ENCODE measurements around the gene DENND1B. TPM values are rescaled to one million over a fixed set of nuclear protein-coding genes. Genes with fewer than 3 reads are reported as not detected.

DENND1B gene
- polyA plus RNA-seq, 1 of the 3 experiments (the other 2 are of a cell fraction): 1.4 TPM

GRCh38 chr1:197744979-197745378 is 30.3 kb downstream of the DENND1B start:
- TF ChIP-seq GATA2 (CRISPR knock-in tag; IDR thresholded peaks at IDR 0.05) (no peak), JUND (IDR thresholded peaks at IDR 0.05) (no peak), CTCF (IDR thresholded peaks at IDR 0.05) (no peak), FOSL2 (IDR thresholded peaks at IDR 0.05; ENCODE audit: borderline replicate concordance, low read depth) (no peak), USF1 (IDR thresholded peaks at IDR 0.05; ENCODE audit: borderline replicate concordance, low read depth) (no peak), RXRA (IDR thresholded peaks at IDR 0.05; ENCODE audit: borderline replicate concordance, low read depth) (no peak), TAF1 (IDR thresholded peaks at IDR 0.05; ENCODE audit: borderline replicate concordance, low read depth, low read length) (no peak), MAX (IDR thresholded peaks at IDR 0.05; ENCODE audit: low read depth) (no peak), YY1 (IDR thresholded peaks at IDR 0.05; ENCODE audit: low read depth) (no peak), ZBTB33 (IDR thresholded peaks at IDR 0.05; ENCODE audit: borderline replicate concordance, low read depth) (no peak)
- 78% methylated on average over 1 of the region's 1 CpG for WGBS (ENCODE audit: low lambda C conversion rate)
- POLR2A ChIA-PET: no interaction called here
- H3K9ac ChIP-seq: no peak overlapping the region
- peaks cover 0 to 7% of the 10 kb centered on the region in 2 experiments for H3K36me3 ChIP-seq (replicated peaks in 1 of 2; ENCODE audit: control insufficient read depth in 1 of 2, insufficient read depth in 2 of 2, low read length in 1 of 2)
- H2AFZ ChIP-seq (ENCODE audit: low read depth): no peak overlapping the region
- no peak for DNase-seq
- no peaks in the 10 kb centered on the region; the same call in 1 of the 2 replicates for H3K79me2 ChIP-seq (ENCODE audit: insufficient read depth)
- H3K27me3 ChIP-seq (ENCODE audit: insufficient read depth): no peaks in the 10 kb centered on the region
- H4K20me1 ChIP-seq (ENCODE audit: insufficient read depth): no peaks in the 10 kb centered on the region
- H3K4me3 ChIP-seq (ENCODE audit: low read depth in 2 of 2, low read length in 1 of 2): no peak overlapping the region
- H3F3A ChIP-seq (replicated peaks; ENCODE audit: insufficient read depth): no peaks in the 10 kb centered on the region
- H3K9me2 ChIP-seq: no peaks in the 10 kb centered on the region
- CTCF ChIA-PET: no interaction called here
- no peak overlapping the region for H3K4me2 ChIP-seq
- H3K9me3 ChIP-seq: no peaks in the 10 kb centered on the region
- H3K4me1 ChIP-seq (ENCODE audit: control insufficient read depth in 1 of 2, insufficient read depth in 2 of 2, low read depth in 1 of 2, low read length in 1 of 2): no peaks in the 10 kb centered on the region
- no peak overlapping the region for H3K27ac ChIP-seq (ENCODE audit: low read depth in 2 of 2, low read length in 1 of 2)

- Histone ChIP-seq H3K27ac (ENCODE audit: low read depth in 2 of 2, low read length in 1 of 2) (no peak overlapping the region), H3K9me3 (no peaks in the 10 kb centered on the region), H3F3A (replicated peaks; ENCODE audit: insufficient read depth) (no peaks in the 10 kb centered on the region), H2AFZ (ENCODE audit: low read depth) (no peak overlapping the region), H3K9me2 (no peaks in the 10 kb centered on the region), H4K20me1 (ENCODE audit: insufficient read depth) (no peaks in the 10 kb centered on the region), H3K79me2 (ENCODE audit: insufficient read depth) (no peaks in the 10 kb centered on the region; the same call in 1 of the 2 replicates), H3K4me1 (ENCODE audit: control insufficient read depth in 1 of 2, insufficient read depth in 2 of 2, low read depth in 1 of 2, low read length in 1 of 2) (no peaks in the 10 kb centered on the region), H3K36me3 (replicated peaks in 1 of 2; ENCODE audit: control insufficient read depth in 1 of 2, insufficient read depth in 2 of 2, low read length in 1 of 2) (peaks cover 0 to 7% of the 10 kb centered on the region in 2 experiments), H3K4me3 (ENCODE audit: low read depth in 2 of 2, low read length in 1 of 2) (no peak overlapping the region), H3K4me2 (no peak overlapping the region), H3K27me3 (ENCODE audit: insufficient read depth) (no peaks in the 10 kb centered on the region), H3K9ac (no peak overlapping the region)
- no peak for DNase-seq
- TF ChIP-seq RFX5 (IDR thresholded peaks at IDR 0.05; ENCODE audit: low read length) (no peak), SMC3 (IDR thresholded peaks at IDR 0.05; ENCODE audit: low read depth, low read length) (no peak), RAD21 (IDR thresholded peaks at IDR 0.05; ENCODE audit: low read length) (no peak), MEF2A (IDR thresholded peaks at IDR 0.05; ENCODE audit: borderline replicate concordance, low read depth) (no peak), EZH2phosphoT487 (IDR thresholded peaks at IDR 0.05; ENCODE audit: borderline replicate concordance, low read depth) (no peak), GATA2 (CRISPR knock-in tag; IDR thresholded peaks at IDR 0.05) (no peak), FOSL2 (IDR thresholded peaks at IDR 0.05; ENCODE audit: borderline replicate concordance, low read depth) (no peak), EP300 (IDR thresholded peaks at IDR 0.05; ENCODE audit: borderline replicate concordance in 1 of 2, low read depth in 1 of 2, low read length in 1 of 2) (no peak), MAX (IDR thresholded peaks at IDR 0.05; ENCODE audit: low read depth) (no peak), SIN3A (IDR thresholded peaks at IDR 0.05; ENCODE audit: borderline replicate concordance, low read depth, low read length) (no peak), JUND (IDR thresholded peaks at IDR 0.05) (no peak), TAF1 (IDR thresholded peaks at IDR 0.05; ENCODE audit: borderline replicate concordance, low read depth, low read length) (no peak), CHD2 (IDR thresholded peaks at IDR 0.05; ENCODE audit: low read length, partially characterized antibody) (no peak), POLR2AphosphoS5 (IDR thresholded peaks at IDR 0.05; ENCODE audit: low read depth, low read length) (no peak), RXRA (IDR thresholded peaks at IDR 0.05; ENCODE audit: borderline replicate concordance, low read depth) (no peak), FOXJ3 (CRISPR knock-in tag; IDR thresholded peaks at IDR 0.05) (no peak), PBX3 (IDR thresholded peaks at IDR 0.05) (no peak)
- POLR2A ChIA-PET: no interaction called here
- CTCF ChIA-PET: no interaction called here
- 80% methylated on average over 2 of the region's 2 CpGs for WGBS (ENCODE audit: low lambda C conversion rate)
Observed at GRCh38 chr1:197743578-197743977, 31.7 kb downstream of the DENND1B start.
